HG02885 (cell line): ENCODE results near the gene SLC31A2.

Experiments used
- ATAC-seq: cut with Tn5 transposase; IDR thresholded peaks from one replicate; pipeline ENCODE4 v1.9.1; 2021; ENCODE audit warnings: mild to moderate bottlenecking; ENCODE audit not compliant: unreplicated experiment, poor library complexity

SLC31A2 gene

GRCh38 chr9:113184539-113184938 is 33.7 kb downstream of the SLC31A2 start:
- ATAC-seq = no peak

- no peak for ATAC-seq
Observed at GRCh38 chr9:113185271-113185670, 34.5 kb downstream of the SLC31A2 start.

- ATAC-seq = no peak
Observed at GRCh38 chr9:113186137-113186755, 35.4 kb downstream of the SLC31A2 start.

DNA sequence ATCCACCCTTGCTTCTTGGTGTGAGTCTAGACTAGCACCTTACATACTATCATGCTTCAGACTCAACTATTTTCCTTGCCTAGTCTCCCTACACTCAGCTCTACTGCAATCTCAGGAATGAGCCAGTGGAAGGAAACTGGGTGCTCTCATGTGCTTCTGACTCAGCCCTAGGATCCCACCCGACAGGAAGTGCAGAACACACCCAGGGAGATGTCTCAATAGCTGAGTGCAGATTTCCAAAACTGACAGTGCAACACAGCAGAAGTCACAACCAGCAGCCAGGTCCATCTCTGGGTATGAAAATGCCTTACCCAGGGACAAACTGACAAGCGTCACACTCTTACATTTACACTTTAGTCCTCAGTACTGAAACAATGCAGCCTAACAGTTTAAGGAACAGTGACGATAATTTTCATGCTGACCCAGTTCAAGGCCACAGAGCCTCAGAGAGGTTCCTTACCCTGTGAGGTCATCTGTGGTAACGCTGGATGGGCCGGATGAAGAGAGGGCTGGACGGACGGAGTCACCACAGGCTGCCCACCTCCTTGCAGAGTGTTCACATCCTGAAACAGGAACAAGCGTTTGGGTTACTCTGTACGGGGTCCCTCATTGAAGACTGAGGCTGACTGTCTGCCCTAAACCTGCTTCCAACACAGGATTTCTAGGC is 37.3 kb downstream of the SLC31A2 start:
- no peak for ATAC-seq

- ATAC-seq = no peak
Observed at GRCh38 chr9:113192455-113192854, 41.6 kb downstream of the SLC31A2 start.

- ATAC-seq = no peak
Observed at GRCh38 chr9:113199683-113200329, 49.0 kb downstream of the SLC31A2 start.

GRCh38 chr9:113205432-113205831 is 54.6 kb downstream of the SLC31A2 start:
- ATAC-seq = no peak

DNA sequence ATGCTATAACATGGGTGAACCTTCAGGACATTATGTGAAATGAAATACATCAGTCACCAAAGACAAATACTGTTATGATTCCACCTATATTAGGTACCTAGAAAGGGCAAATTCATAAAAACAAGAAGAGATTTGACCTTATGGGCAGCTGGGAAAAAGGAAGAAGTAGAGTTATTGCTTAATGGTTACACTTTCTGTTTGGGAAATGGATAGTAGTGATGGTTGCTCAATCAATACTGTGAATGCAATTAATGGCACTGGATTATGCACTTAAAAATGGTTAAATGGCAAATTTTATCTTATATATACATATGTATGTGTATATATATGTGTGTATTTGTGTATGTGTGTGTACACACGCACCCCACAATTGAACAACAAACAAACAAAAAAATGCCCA is 55.1 kb downstream of the SLC31A2 start:
- no peak for ATAC-seq

GRCh38 chr9:113210815-113211214 is 60.0 kb downstream of the SLC31A2 start:
- no peak for ATAC-seq
